Smooth muscle cell (in vitro differentiated cells): Measurements from ENCODE around the gene CTNND2. TPM values are rescaled to one million over a fixed set of nuclear protein-coding genes. Genes with fewer than 3 reads are reported as not detected.

Experiments
- DNase-seq: peaks from one replicate; lab custom pipeline; 2025; ENCODE audit not compliant: unreplicated experiment; lab: John Stamatoyannopoulos, UW
- H2AFZ ChIP-seq: fragments of 200-600 bp; sonication (generic); 2 replicates; pipeline ENCODE4 v1.6.0; 2016; ENCODE audit warnings: antibody characterized with exemption, low read depth, mild to moderate bottlenecking
- H3F3A ChIP-seq: fragments of 200-600 bp; sonication (generic); 2 replicates; pipeline ENCODE4 v1.6.0; 2017; ENCODE audit warnings: antibody characterized with exemption, low read depth
- H3K27ac ChIP-seq: fragments of 200-600 bp; sonication (generic); 2 replicates; pipeline ENCODE4 v1.5.1; 2016; ENCODE audit warnings: low read depth, mild to moderate bottlenecking
- H3K27me3 ChIP-seq: fragments of 200-600 bp; sonication (generic); 2 replicates; pipeline ENCODE4 v1.6.1; 2016; ENCODE audit warnings: low read depth, mild to moderate bottlenecking
- H3K36me3 ChIP-seq: fragments of 200-600 bp; sonication (generic); 2 replicates; pipeline ENCODE4 v1.5.1; 2016; ENCODE audit warnings: low read depth
- H3K4me1 ChIP-seq: fragments of 200-600 bp; sonication (generic); 2 replicates; pipeline ENCODE4 v1.5.1; 2016; ENCODE audit warnings: low read depth
- H3K4me2 ChIP-seq: fragments of 200-600 bp; sonication (generic); 2 replicates; pipeline ENCODE4 v1.6.0; 2016; ENCODE audit warnings: mild to moderate bottlenecking
- H3K4me3 ChIP-seq: fragments of 200-600 bp; sonication (generic); 2 replicates; pipeline ENCODE4 v1.5.1; 2016; ENCODE audit warnings: mild to moderate bottlenecking
- H3K79me2 ChIP-seq: fragments of 200-600 bp; sonication (generic); 2 replicates; pipeline ENCODE4 v1.6.0; 2016; ENCODE audit warnings: low read depth, mild to moderate bottlenecking
- H3K9ac ChIP-seq: fragments of 200-600 bp; sonication (generic); 2 replicates; pipeline ENCODE4 v1.6.0; 2016; ENCODE audit warnings: low read depth
- H3K9me3 ChIP-seq: fragments of 200-600 bp; sonication (generic); replicated peaks from 2 replicates; pipeline ENCODE4 v1.5.1; 2016; ENCODE audit warnings: low read depth
- H4K20me1 ChIP-seq: fragments of 200-600 bp; sonication (generic); 2 replicates; pipeline ENCODE4 v1.6.0; 2016; ENCODE audit warnings: low read depth
- WGBS: methylation state at CpG from one replicate; pipeline ENCODE4 v1.1.7; 2016; ENCODE audit warnings: low lambda C conversion rate; 5-methylcytosine and 5-hydroxymethylcytosine counted together
- polyA plus RNA-seq: library from polyadenylated mRNA; unstranded; fragments of >200 nt; fragmentation: Nextera tagmentation; extraction: Ambion mirVana; gene quantifications from 2 replicates; pipeline ENCODE4 v1.2.1, GENCODE V29; 2016
- total RNA-seq: library from RNA; depleted of rRNA; stranded (reverse); fragments of >200 nt; gene quantifications from 2 replicates; pipeline ENCODE4 v1.2.3, GENCODE V29; 2014
- TF ChIP-seq, protein P1 (sequence below): fragments of 200-600 bp; sonication (generic); IDR thresholded peaks from 2 replicates; pipeline ENCODE4 v1.5.1; 2017; ENCODE audit warnings: borderline replicate concordance, mild to moderate bottlenecking, antibody characterized with exemption; ENCODE audit not compliant: insufficient read depth, poor library complexity, severe bottlenecking

Gene CTNND2
- total and polyA plus RNA-seq, 2 experiments from 2014 or later = 2.7 to 5.8 TPM

DNA sequence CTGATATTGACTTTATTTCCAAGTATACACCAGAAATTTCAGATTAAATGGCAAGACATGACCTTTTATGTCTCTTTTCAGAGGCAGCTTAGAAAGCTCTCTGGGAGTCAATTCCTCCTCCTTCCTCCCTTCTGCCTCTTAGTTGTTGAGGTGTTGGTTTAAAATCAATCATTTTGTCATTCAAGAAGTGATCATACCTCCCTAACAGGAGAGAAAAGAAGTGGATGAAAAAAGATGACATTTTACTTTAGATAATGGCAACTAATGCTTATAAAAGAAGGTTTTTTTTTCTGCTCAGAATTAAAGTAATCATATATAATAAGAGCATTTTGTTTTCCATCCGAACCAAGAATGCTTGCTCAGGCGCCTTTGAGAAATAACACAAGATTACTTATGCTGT lies 448.7 kb downstream of the CTNND2 start:
- Histone ChIP-seq H3K9ac (no peak overlapping the region), H3K79me2 (no peaks in the 10 kb centered on the region), H3F3A (no peaks in the 10 kb centered on the region), H3K4me3 (no peak overlapping the region), H3K36me3 (no peaks in the 10 kb centered on the region), H3K9me3 (no peaks in the 10 kb centered on the region), H3K27me3 (no peaks in the 10 kb centered on the region), H2AFZ (no peak overlapping the region), H3K4me2 (no peak overlapping the region), H3K4me1 (no peaks in the 10 kb centered on the region), H3K27ac (no peak overlapping the region), H4K20me1 (no peaks in the 10 kb centered on the region)
- TF ChIP-seq, protein P1, sequence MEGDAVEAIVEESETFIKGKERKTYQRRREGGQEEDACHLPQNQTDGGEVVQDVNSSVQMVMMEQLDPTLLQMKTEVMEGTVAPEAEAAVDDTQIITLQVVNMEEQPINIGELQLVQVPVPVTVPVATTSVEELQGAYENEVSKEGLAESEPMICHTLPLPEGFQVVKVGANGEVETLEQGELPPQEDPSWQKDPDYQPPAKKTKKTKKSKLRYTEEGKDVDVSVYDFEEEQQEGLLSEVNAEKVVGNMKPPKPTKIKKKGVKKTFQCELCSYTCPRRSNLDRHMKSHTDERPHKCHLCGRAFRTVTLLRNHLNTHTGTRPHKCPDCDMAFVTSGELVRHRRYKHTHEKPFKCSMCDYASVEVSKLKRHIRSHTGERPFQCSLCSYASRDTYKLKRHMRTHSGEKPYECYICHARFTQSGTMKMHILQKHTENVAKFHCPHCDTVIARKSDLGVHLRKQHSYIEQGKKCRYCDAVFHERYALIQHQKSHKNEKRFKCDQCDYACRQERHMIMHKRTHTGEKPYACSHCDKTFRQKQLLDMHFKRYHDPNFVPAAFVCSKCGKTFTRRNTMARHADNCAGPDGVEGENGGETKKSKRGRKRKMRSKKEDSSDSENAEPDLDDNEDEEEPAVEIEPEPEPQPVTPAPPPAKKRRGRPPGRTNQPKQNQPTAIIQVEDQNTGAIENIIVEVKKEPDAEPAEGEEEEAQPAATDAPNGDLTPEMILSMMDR = no peak
- 96% methylated on average over 2 of the region's 2 CpGs for WGBS
- no peak for DNase-seq

DNA sequence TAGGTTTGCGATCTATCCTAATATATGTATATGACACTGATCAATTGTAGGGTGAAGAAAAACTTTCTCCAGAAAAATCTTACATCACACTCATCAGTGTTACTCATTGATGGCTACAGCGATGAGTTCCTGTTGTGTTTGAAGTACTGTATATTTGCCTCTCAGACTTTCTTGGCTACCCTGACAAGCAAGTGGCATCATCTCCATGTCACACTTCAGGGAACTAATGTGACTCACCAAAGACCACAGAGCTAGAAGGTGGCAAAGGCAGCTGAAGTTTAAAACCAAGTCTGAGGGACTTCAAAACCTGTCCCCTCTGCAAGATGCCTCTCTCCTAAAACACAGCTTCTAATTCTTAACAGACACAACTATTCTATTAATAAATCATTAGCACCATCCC lies 451.4 kb downstream of the CTNND2 start:
- no peaks in the 10 kb centered on the region for H3K9me3 ChIP-seq
- 93% methylated on average over 2 of the region's 2 CpGs for WGBS
- no peaks in the 10 kb centered on the region for H3K36me3 ChIP-seq
- no peaks in the 10 kb centered on the region for H4K20me1 ChIP-seq
- H3K4me2 ChIP-seq = no peak overlapping the region
- TF ChIP-seq, protein P1 = no peak
- H3K79me2 ChIP-seq = no peaks in the 10 kb centered on the region
- no peak overlapping the region for H2AFZ ChIP-seq
- DNase-seq = no peak
- no peak overlapping the region for H3K9ac ChIP-seq
- H3F3A ChIP-seq = no peaks in the 10 kb centered on the region
- H3K4me1 ChIP-seq = peaks cover 13% of the 10 kb centered on the region
- H3K4me3 ChIP-seq = no peak overlapping the region
- no peak overlapping the region for H3K27ac ChIP-seq
- no peaks in the 10 kb centered on the region for H3K27me3 ChIP-seq

DNA sequence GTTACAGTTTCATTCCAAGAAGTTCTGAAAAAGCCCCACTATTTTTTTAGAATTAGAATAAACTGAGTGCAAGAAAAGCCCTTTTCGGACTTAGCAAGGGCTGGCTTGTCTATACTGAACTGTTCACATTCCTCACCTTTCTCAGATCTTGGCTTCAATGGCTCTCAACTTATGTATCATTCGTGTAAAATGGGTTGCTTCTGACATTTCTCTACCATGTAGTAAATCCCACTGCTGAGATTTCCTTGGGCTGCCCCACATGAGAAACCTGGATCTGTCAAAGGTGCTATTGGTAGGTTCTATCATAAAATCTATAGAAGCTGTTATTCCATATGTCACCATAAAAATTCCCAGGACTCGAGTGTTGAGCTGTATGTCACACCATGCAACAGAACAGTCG lies 454.3 kb downstream of the CTNND2 start:
- Histone ChIP-seq H3K9me3 (no peaks in the 10 kb centered on the region), H3K4me3 (no peak overlapping the region), H3F3A (no peaks in the 10 kb centered on the region), H3K9ac (no peak overlapping the region), H3K4me1 (peaks cover 13% of the 10 kb centered on the region), H3K79me2 (no peaks in the 10 kb centered on the region), H3K27me3 (no peaks in the 10 kb centered on the region), H3K27ac (no peak overlapping the region), H2AFZ (no peak overlapping the region), H4K20me1 (no peaks in the 10 kb centered on the region), H3K4me2 (no peak overlapping the region), H3K36me3 (no peaks in the 10 kb centered on the region)
- DNase-seq = no peak
- 89% methylated on average over 4 of the region's 4 CpGs for WGBS
- TF ChIP-seq, protein P1 = no peak

DNA sequence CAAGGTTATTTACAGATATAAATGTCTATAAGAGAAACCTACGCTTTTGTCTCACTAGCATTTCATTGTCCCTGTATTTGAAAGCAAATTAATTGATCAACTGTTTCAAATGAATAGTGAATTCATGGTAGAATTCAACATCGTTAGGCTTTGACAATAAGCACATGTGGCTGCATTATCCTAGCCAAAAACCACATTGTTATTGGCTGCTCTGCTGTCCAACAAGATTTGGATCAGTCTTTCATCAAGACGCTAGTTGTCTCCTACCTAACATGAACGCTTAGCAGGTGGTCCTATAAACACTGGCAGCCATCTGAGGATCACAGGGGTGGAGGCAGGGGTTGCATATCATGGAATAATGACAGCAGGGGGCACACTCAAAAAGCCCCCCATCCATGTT lies 455.0 kb downstream of the CTNND2 start:
- WGBS = 87% methylated on average over 4 of the region's 4 CpGs
- Histone ChIP-seq H3K4me2 (no peak overlapping the region), H4K20me1 (no peaks in the 10 kb centered on the region), H3K9me3 (no peaks in the 10 kb centered on the region), H3K27me3 (no peaks in the 10 kb centered on the region), H3K4me3 (no peak overlapping the region), H3F3A (no peaks in the 10 kb centered on the region), H3K27ac (no peak overlapping the region), H2AFZ (no peak overlapping the region), H3K79me2 (no peaks in the 10 kb centered on the region), H3K4me1 (peaks cover 13% of the 10 kb centered on the region), H3K36me3 (no peaks in the 10 kb centered on the region), H3K9ac (no peak overlapping the region)
- TF ChIP-seq, protein P1 = no peak
- no peak for DNase-seq
